Measurements from ENCODE around the gene SEMA6B.

GRCh38 chr19:4585556-4585955, 26.1 kb upstream of the SEMA6B start:
- TF ChIP-seq CTCF (IDR thresholded peaks at IDR 0.05; ENCODE audit: poor library complexity) (no peak), EZH2 (IDR thresholded peaks at IDR 0.05; ENCODE audit: borderline replicate concordance) (no peak)

Data from hepatocyte (in vitro differentiated cells).